PC-9 (cell line): ENCODE results near the gene EHD2. TPM values are rescaled to one million over a fixed set of nuclear protein-coding genes. Genes with fewer than 3 reads are reported as not detected.

ENCODE experiments used
- BruUV-seq: library from RNA; stranded (reverse); fragments of 400-500 nt; replicated peaks from 2 replicates; lab custom pipeline; 2021; lab: Mats Ljungman, UMichigan
- CTCF ChIA-PET: fragments of 300-600 bp; sonication (Branson Sonifier 250); formaldehyde crosslinking; loops from one replicate; lab custom pipeline; 2022; ENCODE audit warnings: antibody characterized with exemption; lab: Charles Lee
- POLR2A ChIA-PET: fragments of 300-600 bp; sonication (Branson Sonifier 250); formaldehyde crosslinking; loops from one replicate; lab custom pipeline; 2022; ENCODE audit warnings: antibody characterized with exemption; ENCODE audit not compliant: unreplicated experiment; lab: Charles Lee
- DNase-seq, 2 experiments: peaks; one replicate each; pipeline versions ENCODE4 v3.0.0 to v3.0.0-alpha.2; 2015 to 2022; ENCODE audit warnings: mixed read lengths in 1 of 2
- H2AFZ ChIP-seq: fragments of 200-600 bp; sonication (generic); 2 replicates; pipeline ENCODE4 v1.8.1; 2017; ENCODE audit warnings: antibody characterized with exemption
- H3F3A ChIP-seq: fragments of 200-600 bp; sonication (generic); 2 replicates; pipeline ENCODE4 v1.8.1; 2017; ENCODE audit warnings: antibody characterized with exemption, mild to moderate bottlenecking, low read depth; ENCODE audit not compliant: insufficient read depth
- H3K27ac ChIP-seq: fragments of 200-600 bp; sonication (generic); 2 replicates; pipeline ENCODE4 v1.6.1; 2016; ENCODE audit warnings: mixed run types
- H3K27me3 ChIP-seq: fragments of 200-600 bp; sonication (generic); 2 replicates; pipeline ENCODE4 v1.6.1; 2016; ENCODE audit warnings: low read depth, mixed run types; ENCODE audit not compliant: insufficient read depth
- H3K36me3 ChIP-seq: fragments of 200-600 bp; sonication (generic); 2 replicates; pipeline ENCODE4 v1.6.1; 2016; ENCODE audit warnings: low read depth, mixed run types
- H3K4me1 ChIP-seq: fragments of 200-600 bp; sonication (generic); replicated peaks from 2 replicates; pipeline ENCODE4 v1.6.1; 2016; ENCODE audit warnings: mixed run types; ENCODE audit not compliant: insufficient read depth
- H3K4me2 ChIP-seq: fragments of 200-600 bp; sonication (generic); 2 replicates; pipeline ENCODE4 v1.6.1; 2017; ENCODE audit warnings: mixed run types
- H3K4me3 ChIP-seq: fragments of 200-600 bp; sonication (generic); 2 replicates; pipeline ENCODE4 v1.6.1; 2016; ENCODE audit warnings: mixed run types
- H3K79me2 ChIP-seq: fragments of 200-600 bp; sonication (generic); 2 replicates; pipeline ENCODE4 v1.6.1; 2017; ENCODE audit warnings: low read depth, mixed run types
- H3K9me2 ChIP-seq: fragments of 200-600 bp; sonication (generic); 2 replicates; pipeline ENCODE4 v1.8.1; 2017; ENCODE audit warnings: mild to moderate bottlenecking; ENCODE audit not compliant: insufficient read depth
- H3K9me3 ChIP-seq: fragments of 200-600 bp; sonication (generic); 2 replicates; pipeline ENCODE4 v1.8.1; 2016; ENCODE audit warnings: low read depth; ENCODE audit not compliant: insufficient read depth
- H4K20me1 ChIP-seq: fragments of 200-600 bp; sonication (generic); 2 replicates; pipeline ENCODE4 v1.8.1; 2017; ENCODE audit not compliant: insufficient read depth
- CTCF ChIP-seq: fragments of 200-600 bp; sonication (generic); conservative IDR thresholded peaks from 2 replicates; pipeline ENCODE4 v1.6.1; 2017; ENCODE audit warnings: mixed run types, antibody characterized with exemption, mild to moderate bottlenecking, moderate library complexity
- EZH2 ChIP-seq: fragments of 200-600 bp; sonication (generic); IDR thresholded peaks from 2 replicates; pipeline ENCODE4 v1.8.0; 2017; ENCODE audit warnings: antibody characterized with exemption, low read depth
- intact Hi-C: fragments of 100-400 bp; cut with micrococcal nuclease; formaldehyde crosslinking; loops from one replicate; pipeline ENCODE4 v1.10.0; 2022; ENCODE audit not compliant: unreplicated experiment
- total RNA-seq: library from RNA; stranded (reverse); gene quantifications from 2 replicates; pipeline ENCODE4 v1.2.3, GENCODE V29; 2021

Gene EHD2
- total RNA-seq, 1 experiment from 2014 or later: 25.6 TPM

GRCh38 chr19:47671499-47671898, 41.7 kb upstream of the EHD2 start:
- peaks cover 14% of the 10 kb centered on the region; the same call in 1 of the 2 replicates for H3K4me1 ChIP-seq
- DNase-seq: no peak
- ChIA-PET POLR2A (no interaction called here), CTCF (no interaction called here)
- no peaks in the 10 kb centered on the region for H3K9me2 ChIP-seq
- H4K20me1 ChIP-seq: no peaks in the 10 kb centered on the region
- BruUV-seq: no TSS peak
- TF ChIP-seq EZH2: no peak
- TF ChIP-seq CTCF: no peak
- no peaks in the 10 kb centered on the region for H3K27me3 ChIP-seq
- no peaks in the 10 kb centered on the region for H3K9me3 ChIP-seq
- H2AFZ ChIP-seq: no peak overlapping the region
- no peak overlapping the region for H3K4me2 ChIP-seq
- peaks cover 17% of the 10 kb centered on the region; the same call in 1 of the 2 replicates for H3F3A ChIP-seq
- intact Hi-C loops: no loop called here
- H3K4me3 ChIP-seq: no peak overlapping the region
- H3K36me3 ChIP-seq: peaks cover 8% of the 10 kb centered on the region
- peaks cover 35% of the 10 kb centered on the region for H3K79me2 ChIP-seq
- no peak overlapping the region for H3K27ac ChIP-seq

- peaks cover 11% of the 10 kb centered on the region for H3K36me3 ChIP-seq
- POLR2A ChIA-PET: no interaction called here
Measured at GRCh38 chr19:47673426-47673825, 39.8 kb upstream of the EHD2 start.

GRCh38 chr19:47674548-47674947, 38.7 kb upstream of the EHD2 start:
- H3K36me3 ChIP-seq: peaks cover 11% of the 10 kb centered on the region
- DNase-seq: no peak
- H3K9me2 ChIP-seq: no peaks in the 10 kb centered on the region
- BruUV-seq: no TSS peak
- H3K9me3 ChIP-seq: no peaks in the 10 kb centered on the region
- H3K4me2 ChIP-seq: no peak overlapping the region
- H3K27me3 ChIP-seq: no peaks in the 10 kb centered on the region
- no peaks in the 10 kb centered on the region for H3K4me1 ChIP-seq
- no peak overlapping the region for H3K4me3 ChIP-seq
- H4K20me1 ChIP-seq: no peaks in the 10 kb centered on the region
- TF ChIP-seq CTCF (no peak), EZH2 (no peak)
- POLR2A ChIA-PET: no interaction called here
- peaks cover 11% of the 10 kb centered on the region; the same call in 1 of the 2 replicates for H3F3A ChIP-seq
- H3K27ac ChIP-seq: no peak overlapping the region
- 0 out of 2 replicates have a peak, but pooled peaks cover 17% of the 10 kb centered on the region for H3K79me2 ChIP-seq
- intact Hi-C loops: no loop called here
- H2AFZ ChIP-seq: no peak overlapping the region
- CTCF ChIA-PET: no interaction called here

More at GRCh38 chr19:47673426-47673825, 39.8 kb upstream of the EHD2 start:
- Histone ChIP-seq H3K9me2 (no peaks in the 10 kb centered on the region), H3K9me3 (no peaks in the 10 kb centered on the region), H3F3A (peaks cover 11% of the 10 kb centered on the region; the same call in 1 of the 2 replicates), H3K27me3 (no peaks in the 10 kb centered on the region), H4K20me1 (no peaks in the 10 kb centered on the region), H3K4me2 (no peak overlapping the region), H3K4me3 (no peak overlapping the region), H3K79me2 (peaks cover 18% of the 10 kb centered on the region; the same call in 1 of the 2 replicates), H3K27ac (no peak overlapping the region), H2AFZ (no peak overlapping the region), H3K4me1 (no peaks in the 10 kb centered on the region)
- no TSS peak for BruUV-seq
- CTCF ChIA-PET: no interaction called here
- intact Hi-C loops: no loop called here
- TF ChIP-seq EZH2: no peak
- no peak for TF ChIP-seq CTCF
- no peak for DNase-seq
